ENCODE measurements around the gene DCLRE1A. TPM values are rescaled to one million over a fixed set of nuclear protein-coding genes. Genes with fewer than 3 reads are reported as not detected.

The DCLRE1A gene
- polyA plus RNA-seq, 10 donors: 4.8 to 6.5 (median 5.8) TPM

DNA sequence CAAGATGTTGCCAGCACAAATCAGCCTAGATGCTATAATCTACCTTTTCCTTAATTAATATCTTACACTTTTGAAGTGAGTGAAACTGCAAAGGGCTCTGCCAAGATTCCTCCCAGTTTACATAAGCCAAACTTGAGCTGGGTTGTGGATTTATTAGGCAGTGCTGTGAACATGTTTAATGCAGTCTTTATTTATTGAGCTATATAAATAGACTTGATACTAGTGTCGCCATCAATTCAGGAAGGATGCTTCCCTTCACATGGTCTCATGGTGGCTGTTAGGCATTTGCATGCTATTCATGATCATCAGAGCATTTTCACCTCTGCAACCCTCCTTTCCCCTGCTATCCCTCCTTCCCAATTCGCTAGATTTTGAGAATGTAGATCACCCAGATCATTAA lies 62.2 kb downstream of the DCLRE1A start:
- no peak for DNase-seq

DNA sequence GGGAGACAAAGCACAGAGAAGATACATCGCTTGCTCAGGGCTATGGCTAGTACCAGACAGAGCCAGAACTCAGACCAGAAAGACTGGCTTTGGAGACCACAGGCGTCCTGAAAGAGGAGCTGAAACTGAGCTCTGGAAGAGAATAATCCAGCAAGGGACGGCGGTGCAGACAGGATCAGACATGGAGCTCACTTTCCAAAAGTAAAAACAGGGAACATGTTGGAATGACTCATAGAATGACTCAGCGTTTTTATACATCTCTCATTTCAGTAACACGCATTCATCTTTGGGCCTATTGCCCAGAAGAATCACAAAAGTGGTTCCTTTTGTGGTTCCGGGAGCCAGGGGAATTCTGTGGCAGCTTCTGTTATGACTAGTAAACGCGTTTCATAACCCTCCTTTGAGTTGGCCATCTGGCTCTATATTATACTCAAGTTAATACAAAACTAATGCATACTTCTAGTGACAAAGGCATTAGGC lies 65.2 kb downstream of the DCLRE1A start:
- DNase-seq: peak; percentile 18 to 90 (median 59)

Other genes with a start within 250 kb of the DCLRE1A start
- 10 to 100 TPM in 7 of 10 donors, 1 to 10 TPM in 3; 8.8 to 45.2 (median 15.9) TPM for gene NRAP, start 190.0 kb downstream of the DCLRE1A start, polyA plus RNA-seq (ENCODE audit: insufficient read length in 10 of 10)
- 10 to 100 TPM; 12.5 to 23.2 (median 15.9) TPM for gene CASP7, start 174.2 kb downstream of the DCLRE1A start, polyA plus RNA-seq (ENCODE audit: insufficient read length in 10 of 10)
- gene PLEKHS1, start 102.4 kb downstream of the DCLRE1A start, polyA plus RNA-seq (ENCODE audit: insufficient read length in 10 of 10): under 1 TPM in 5 of 10 donors, not detected in 5; 0.07 to 0.18 (median 0.12) TPM
- gene NHLRC2, start 579 bp upstream of the DCLRE1A start, polyA plus RNA-seq (ENCODE audit: insufficient read length in 10 of 10): 10 to 100 TPM in 9 of 10 donors, 1 to 10 TPM in 1; 9.3 to 18.7 (median 13.6) TPM
- gene ADRB1, start 189.8 kb upstream of the DCLRE1A start, polyA plus RNA-seq (ENCODE audit: insufficient read length in 10 of 10): under 1 TPM in 8 of 10 donors, not detected in 2; 0.07 to 0.48 (median 0.22) TPM